NCI-H2029 (cell line): ENCODE measurements around the gene PGF.

ENCODE experiments used
- DNase-seq: peaks from one replicate; lab custom pipeline; 2025; lab: John Stamatoyannopoulos, UW

The PGF gene

DNA sequence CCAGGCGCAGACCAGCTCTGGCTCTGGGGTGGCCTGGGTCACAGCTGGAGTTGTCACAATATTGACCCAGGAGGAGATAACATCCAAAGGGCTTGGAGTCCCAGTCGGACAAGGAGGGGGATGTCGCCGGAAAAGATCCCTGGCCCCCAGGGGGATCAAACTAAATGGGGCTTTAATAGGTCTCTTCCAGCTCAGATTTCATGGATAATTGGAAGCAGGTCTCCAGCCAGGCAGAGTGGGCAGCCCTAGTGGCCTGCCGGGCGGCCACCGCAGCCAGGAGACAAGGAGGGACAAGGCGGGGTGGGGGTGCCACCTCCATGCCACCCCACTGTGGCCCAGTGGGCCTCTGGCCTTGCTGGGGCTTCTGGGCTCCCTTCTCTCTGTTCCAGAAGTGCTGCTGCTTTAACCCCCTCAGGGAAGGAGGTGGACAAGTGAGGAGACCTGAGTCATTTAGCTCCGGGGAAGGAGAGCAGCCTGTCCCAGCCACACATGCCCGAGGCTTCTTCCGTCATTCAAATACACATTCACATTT lies 23.1 kb upstream of the PGF start:
- DNase-seq: no peak

DNA sequence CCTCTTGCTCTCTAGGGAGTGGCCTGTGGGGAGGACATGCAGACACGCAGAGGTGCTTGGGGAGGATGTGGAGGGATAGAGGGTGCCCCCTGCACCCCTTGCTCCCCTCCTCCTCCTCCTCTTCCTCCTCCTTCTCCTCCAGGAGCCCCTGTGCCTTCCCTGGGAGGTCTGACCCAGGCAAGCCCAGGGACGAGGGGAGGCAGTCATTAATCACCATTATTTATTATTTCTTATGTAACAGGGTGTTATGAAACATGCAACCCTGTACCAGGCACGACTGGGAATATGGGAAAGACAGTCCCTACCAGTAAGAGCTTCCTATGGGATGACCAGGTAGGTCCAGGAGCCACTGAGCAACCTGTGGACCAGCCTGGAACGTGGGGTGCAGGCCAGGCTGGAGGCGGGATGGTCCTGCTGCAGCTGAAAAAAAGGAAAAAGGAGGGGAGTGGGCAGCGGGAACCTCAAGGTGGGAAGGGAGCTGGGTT lies 22.5 kb upstream of the PGF start:
- no peak for DNase-seq

DNA sequence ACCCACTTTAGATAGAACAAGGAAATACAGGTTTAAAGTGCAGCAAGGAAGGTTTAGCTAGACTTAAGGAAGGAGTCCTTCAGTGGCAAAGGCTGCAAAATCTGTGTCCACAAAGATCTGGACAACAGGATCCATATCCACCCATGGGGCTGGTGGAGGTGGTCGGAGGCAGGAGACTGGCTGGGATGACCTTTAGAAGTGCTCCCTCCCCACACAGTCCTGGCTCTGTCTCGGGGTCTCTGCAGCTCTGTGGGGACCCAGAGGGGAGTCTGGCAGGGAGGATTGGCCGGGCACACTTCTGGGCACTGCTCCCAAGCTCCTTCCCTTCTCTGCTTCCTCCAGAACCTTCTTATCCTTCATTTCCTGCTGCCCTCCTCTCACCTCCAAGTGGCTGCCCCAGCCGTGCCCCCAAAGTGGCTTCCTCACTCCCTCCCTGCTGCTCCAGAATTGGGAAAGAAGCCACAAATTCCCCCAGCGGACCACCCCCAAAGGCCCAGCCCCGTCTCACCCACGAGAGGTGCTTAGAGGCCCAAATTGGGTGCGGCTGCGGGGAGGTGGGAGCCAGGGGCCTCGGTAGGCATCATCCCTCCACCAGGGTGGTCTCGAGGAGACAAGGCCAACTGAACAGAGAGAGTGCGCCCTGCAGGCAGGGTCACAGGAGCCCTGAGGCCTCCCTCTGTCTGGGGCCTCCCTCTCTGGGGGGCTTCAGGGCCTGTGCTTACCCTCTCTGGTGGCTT lies 21.9 kb upstream of the PGF start:
- no peak for DNase-seq

DNA sequence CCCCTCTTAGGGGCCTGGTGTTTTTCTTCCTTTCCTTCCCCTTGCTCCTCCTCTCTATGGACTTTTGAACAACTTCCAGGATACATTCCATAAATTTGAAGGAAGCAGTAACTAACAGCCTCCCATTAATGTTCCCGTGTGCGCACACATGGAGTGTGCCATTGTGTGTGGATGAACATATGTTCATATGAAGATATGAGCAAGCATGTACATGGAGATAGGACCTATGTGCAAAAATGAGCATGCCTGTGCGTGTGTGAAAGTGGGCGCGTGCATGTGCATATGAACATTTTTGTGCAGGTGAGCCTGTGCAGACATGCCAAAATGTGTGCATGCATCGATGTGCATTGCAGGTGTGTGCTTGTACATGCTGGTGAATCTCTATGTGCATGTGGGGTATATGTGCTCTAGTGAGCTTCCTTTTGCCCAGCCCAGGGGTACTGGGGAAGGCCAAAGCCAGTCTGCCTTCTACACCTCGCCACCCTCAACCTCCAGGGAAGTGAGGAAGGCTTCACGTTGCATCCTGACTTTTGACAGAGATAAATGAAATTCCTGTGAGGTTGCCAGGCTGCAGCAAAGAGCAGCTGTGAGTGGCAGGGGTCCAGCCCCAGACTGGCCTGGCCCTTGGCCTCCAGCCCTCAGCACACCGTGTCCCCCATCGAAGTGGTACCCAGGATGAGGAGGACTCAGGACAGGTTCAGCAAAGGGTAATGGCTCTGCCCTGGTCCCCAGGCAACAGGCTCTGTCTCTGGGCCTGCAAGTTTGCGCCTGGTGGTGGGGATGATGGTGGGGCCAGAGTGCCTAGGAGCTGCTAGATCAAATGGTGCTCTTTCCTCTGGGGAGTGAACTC lies 21.1 kb upstream of the PGF start:
- DNase-seq: no peak

DNA sequence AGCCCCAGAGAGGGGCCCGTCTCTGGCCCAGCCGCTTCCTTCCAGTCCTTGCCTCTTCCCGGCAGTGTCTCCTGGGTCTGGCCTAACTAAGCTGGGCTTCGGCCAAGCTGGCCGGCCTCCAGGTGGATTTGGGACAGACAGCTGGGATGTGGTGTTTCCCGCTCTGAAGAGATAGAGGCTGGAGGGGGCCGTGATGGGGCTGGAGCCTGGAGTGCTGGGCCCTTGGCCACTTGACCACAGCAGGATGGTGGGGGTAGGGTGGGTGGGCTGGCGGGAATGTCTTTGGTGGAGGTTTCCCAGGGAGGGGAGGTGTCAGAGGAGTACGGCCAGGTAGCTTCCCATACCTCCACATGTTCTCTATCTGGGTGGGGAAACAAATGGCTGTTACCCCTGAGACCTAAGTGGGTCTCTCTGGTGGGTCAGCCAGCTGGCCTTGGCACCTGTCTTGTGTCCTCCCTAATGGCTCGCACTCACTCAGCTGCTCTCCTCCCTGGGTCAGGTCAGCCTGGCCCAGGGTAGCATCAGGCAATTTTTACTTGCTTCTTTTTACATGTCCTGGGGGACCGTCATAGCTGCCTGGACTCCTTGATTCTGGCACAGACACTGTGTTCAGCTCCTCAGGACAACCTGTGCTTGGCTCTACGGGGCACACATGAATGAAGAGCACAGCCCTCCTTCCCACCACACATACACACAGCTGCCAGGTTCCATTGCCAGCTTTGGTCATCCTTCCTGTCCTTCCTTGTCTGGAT lies 19.8 kb upstream of the PGF start:
- DNase-seq: no peak

DNA sequence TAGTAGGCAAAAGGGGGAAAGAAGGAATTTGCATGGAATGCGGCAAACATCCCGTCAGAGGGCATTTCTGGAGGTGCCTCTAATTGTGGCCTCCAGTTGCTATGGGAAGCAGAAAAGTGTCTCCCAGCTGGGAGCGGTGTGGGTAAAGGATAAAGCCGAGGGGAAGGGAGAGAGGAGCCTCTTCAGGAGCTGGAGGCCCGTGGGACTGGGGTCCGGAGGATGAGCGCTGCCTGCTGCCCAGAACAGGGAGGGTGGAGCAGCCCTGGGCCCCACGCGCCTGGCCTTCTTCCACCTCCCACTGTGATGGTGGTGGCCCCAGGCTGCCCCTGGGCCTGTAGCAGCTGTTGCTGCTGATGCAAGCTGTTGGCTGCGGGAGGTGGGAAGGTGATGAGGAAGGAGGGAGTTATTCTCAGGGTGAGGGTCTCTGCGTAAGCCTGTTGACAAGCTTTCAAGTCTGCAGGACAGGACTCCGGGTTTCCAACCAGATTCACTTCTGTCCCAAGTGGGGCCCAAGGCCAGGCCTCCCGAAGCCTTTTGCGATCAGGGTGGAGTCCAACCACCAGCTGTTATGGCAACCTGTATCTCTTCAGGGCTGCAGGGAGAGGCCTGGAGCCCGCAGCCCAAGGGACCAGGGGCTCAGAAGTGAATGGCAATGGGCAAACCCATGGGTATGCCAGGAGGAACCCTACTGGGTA lies 19.1 kb upstream of the PGF start:
- no peak for DNase-seq

DNA sequence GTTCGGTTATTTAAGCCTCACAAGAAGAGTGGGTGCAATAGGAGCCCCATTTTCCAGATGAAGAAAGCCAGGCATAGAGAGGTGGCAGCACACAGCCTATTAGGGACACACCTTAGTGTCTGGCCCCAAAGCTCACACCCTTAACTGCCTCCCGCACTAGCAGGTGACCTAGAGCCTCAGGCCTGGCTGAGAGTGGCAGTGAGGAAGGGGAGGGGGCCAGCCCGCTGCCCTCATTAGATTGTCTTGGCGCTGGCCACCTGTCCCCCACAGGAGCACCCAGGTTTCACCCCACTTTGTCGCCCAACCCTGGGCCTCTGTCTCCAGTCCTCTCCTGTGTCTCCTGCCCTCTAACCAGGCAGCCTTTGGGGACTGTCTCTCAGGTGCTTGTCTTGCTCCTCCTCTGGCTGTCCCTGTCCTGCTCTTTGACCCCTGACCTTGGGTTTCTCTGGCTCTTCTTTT lies 18.5 kb upstream of the PGF start:
- no peak for DNase-seq

DNA sequence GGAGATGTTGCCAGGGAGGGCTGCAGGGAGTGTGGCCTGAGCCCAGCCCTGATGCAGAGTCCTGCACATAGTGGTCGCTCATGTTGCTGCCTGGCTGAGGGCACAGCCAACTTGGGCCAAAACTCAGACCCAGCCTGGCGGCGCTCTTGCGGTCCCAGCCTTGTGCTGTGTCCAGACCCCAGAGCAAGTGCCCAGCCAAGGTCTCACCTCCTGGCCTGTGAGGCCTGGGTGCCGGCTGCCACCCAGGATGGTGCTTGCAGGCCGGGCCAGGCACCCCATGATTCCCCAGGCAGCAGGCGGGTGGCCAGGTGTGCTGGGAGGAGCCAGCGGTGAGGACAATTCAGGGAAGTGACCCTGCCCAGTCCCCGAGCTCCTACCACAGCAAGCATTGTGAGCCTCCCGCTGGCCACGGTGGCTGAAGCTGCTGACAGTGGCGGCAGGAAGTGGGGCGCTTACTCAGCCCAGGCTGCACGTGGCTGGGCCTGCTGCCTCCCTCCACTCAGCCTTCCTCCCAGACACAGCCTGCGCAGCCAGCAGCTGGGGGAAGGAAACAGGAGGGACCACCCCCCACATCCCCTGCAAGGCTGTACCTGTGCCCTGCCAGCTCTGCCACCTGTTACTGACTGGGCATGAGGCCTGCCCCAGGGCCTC lies 17.7 kb upstream of the PGF start:
- no peak for DNase-seq

DNA sequence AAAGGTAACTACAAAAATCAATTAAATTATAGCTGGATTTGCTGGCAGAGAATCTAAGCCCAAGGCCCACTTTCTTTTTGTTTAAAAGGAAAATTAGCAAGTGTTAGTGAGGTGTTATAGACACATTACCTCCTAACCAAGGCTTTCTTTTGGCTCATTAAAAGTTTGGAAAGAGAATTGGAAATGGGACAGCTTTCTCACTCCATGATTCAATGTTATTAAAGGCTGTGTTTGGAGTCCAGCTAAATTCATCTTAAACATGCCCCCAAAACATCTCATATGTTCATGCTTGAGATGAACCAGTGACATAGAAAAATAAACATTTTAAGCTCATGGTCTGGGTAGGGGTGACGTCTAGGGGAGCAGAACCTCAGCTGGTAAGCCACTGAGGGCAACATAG lies 13.4 kb upstream of the PGF start:
- no peak for DNase-seq

DNA sequence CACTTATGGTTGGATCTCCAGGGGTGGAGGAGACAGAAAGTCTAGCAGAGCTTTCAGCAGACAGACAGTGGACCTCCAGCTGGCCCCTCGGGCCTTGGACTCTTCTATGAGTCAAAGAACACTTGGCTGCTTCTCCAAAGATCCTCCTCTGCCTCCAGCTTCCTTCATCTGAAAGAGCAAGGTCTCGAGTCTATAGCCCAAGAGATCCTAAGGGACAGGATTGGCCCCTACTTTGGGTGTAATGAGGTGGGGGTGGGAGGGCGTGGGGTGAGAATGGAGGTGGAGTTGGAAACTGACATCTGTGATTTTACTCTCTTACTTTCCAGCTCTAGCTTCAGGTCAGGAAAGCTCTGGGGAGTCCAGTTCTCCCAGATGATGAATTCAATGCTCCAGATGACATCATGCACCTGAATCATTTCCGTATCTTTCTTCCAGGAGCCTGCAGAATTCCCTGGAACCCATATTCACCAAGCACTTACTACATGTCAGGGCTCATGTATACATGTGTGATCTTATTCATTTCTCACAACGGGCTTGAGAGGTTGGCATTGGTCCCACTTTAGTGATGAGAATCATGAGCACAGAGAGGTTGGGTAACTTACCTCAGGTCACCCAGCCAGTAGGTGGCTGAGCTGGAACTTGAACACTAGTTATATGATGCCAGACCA lies 10.2 kb upstream of the PGF start:
- no peak for DNase-seq

DNA sequence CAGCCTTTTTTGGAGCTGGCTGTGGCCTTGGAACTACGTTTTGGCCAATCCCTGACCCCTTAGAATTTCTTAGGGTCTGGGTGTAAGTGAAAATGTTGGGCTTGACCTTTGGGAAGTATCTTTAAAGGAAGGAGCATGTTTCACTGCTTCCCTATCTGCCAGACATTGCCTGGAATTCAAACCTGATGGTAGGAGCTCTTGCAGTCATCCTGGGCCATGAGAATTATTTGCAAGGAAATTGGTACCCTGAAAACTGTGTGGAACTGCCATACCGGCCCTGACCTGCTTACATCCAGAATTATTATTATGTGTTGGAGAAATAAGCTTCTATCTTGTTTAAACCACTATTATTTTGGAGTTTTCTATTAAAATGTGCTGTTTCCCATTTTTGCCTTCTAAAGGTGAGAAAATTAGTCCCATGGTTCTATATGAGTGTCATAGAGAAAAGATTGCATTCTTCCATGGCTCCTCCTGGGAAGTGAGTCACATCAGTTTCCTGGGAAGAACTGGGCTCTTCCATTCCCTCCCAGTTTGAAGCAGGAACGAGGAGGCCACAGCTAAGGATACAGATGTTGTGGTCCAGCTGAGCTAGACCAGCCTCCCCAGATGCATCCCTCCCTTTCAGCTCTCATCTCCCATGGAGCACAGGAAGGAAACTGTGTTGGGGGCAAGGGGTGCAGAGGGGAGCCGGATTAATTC lies 9.5 kb upstream of the PGF start:
- DNase-seq: no peak

DNA sequence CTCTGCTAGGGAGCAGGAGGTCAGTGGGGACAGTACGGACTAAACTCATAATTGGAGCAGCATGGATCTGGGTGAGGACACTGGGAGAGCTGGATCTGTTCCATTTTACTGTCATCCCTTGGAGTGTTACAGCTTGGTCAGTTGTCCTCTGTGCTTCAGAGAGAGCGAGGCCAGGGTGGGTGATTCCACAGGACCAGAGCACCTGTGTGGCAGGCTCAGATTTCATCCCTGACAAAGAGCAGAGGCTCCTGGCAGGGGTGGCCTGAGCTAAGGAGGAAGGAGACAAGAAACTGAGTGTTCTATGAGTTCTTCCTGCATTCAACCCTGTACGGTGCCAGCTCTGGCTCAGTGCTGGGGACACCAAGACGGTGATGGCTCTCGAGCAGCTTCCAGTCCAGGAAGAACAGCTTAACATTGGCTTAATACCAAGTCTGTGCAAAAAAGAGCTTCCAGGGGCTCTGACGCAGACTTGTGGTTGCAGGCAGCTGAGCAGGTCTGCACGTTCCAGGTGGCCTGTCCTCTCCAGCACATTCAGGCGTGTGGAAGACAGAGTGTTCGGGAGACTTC lies 8.4 kb upstream of the PGF start:
- no peak for DNase-seq

DNA sequence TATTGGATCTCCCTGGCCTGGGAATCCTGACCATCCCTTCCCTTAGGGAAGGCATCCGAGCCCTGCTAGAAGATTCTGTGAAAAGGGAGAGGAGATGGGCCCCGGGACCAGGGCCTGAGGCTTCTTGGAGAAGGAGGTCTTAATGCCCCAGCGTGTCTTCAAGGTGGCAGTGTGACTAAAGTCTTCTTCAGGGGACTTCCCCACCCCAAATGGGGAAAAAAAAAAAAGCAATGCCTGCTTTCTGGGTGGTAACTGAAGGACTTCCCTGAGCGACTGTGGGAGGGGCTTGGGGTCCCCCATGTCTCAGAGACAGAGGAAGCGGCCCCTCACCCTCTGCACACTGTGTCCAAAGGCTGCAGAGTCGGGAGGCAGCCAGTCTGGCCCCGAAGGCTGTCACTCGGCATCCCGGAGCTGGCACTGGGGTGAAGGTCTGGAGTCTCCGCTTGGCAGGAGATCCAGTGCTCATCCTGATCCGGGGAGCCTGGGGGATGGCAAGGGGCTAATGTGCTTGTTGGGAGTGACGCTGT lies 7.8 kb upstream of the PGF start:
- no peak for DNase-seq

DNA sequence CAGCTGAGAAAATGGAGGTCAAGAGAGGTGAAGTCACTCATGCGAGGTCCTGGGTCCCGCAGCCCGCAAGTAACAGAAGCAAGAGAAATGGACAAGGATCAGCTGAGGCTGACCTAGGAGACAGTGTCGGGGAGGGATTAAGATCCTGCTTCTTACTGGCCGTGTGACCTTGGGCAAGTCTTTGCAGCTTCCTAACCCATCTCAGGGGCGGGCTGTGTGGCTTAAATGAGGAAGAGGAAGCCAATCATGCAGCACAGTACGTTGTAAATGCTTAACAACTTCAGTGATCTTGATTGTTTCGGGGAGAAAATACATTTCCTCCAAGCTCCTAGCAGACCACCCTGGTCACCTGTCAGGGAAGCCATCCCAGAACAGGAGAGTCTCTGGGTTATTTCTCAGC lies 7.1 kb upstream of the PGF start:
- DNase-seq: no peak

DNA sequence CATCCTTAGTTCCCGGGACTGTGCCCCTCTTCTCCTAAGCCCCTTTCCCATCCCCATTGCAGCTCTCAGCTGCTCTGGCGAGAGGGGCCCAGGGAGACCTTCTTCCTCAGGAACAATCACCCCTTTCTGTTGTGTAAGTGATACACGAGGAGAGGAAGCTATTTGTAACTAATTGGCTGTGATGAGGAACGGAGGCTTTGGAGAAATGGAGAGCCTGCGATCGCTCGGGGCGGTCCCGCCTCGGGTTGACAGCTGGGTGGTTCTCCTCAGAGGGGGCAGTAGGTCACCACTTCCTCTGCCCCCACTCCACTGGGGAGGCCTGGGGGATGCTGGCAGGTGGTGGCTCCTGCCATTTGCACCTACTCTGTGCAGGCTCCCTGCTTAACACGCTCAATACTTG lies 6.6 kb upstream of the PGF start:
- no peak for DNase-seq

DNA sequence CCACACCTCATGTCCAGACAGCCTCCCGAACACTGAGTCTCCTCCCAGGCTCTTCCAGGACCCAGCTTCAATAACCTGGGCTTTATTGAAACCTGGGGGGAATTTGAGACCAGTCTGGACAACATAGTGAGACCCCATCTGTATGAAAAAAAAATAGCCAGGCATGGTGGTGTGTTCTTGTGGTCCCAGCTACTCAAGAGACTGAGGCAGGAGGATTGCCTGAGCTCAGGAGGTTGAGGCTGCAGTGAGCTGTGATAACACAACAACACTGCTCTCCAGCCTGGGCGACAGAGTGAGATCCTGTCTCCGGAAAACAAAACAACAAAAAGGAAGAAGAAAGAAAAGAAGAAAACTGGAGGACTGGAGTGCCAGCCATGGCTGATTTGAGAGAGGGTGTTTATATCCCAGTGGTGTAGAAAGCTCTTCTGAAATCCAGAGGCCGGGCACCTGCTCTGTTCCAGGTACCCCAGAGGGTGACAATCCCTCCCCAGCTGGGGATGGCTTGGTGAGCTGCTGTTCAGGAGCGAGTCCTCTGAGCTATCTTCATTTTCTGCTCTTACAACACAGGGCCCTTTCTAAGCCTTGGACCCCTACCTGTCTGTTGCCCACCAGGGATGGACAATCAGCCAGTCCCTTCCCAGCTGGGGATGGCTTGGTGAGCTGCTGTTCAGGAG lies 6.0 kb upstream of the PGF start:
- no peak for DNase-seq

DNA sequence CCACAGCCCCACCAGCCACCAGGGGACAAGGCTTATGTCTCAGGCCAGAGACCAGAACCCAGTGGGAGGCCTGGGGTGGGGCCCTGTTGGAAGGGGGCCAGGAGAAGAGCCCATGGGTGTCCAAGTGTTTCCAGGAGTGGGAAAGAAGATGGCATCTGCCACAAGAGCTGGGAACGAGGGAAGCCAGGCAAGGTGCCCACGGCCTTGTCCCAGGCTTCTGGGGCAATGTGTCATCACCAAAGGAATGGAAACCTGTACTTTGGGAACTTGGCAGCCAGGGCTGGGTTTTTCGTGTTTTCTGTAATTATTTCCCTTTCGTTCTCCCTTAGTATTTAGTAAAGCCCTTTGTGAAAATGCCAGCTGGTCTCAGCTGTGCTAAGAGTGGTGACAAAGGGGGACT lies 5.3 kb upstream of the PGF start:
- no peak for DNase-seq

DNA sequence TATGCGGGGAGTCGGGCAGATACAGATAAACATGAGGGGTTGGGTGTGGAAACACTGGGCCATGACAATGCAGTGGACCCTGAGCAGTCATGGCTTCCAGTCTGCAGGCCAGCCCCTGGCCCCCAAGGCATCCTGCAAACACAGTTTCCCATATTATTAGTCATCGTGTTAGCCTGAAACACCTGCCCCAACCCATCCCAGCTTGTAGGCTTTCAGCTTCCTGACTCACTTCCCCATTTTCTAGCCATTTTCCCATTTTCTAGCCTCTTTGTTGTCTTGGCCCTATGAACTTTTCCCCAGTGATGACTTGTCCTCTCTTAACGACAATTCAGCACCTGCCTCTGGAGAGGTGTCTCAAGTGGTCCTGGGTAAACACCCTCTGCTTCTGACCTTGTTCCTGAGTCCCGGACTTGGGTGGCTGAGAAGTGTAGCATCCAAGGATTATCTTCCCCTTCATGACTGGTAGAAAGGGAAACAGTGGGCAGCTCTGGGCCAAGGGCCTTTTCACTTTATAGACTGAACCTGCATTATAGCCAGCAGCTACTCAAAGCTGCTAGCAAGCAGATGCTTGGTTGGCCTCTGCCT lies 4.3 kb upstream of the PGF start:
- DNase-seq: no peak
